ENCODE data around the gene ITPR1. TPM values are rescaled to one million over a fixed set of nuclear protein-coding genes. Genes with fewer than 3 reads are reported as not detected.

The ITPR1 gene
- total RNA-seq, 1 experiment from 2014 or later: 5.8 TPM

DNA sequence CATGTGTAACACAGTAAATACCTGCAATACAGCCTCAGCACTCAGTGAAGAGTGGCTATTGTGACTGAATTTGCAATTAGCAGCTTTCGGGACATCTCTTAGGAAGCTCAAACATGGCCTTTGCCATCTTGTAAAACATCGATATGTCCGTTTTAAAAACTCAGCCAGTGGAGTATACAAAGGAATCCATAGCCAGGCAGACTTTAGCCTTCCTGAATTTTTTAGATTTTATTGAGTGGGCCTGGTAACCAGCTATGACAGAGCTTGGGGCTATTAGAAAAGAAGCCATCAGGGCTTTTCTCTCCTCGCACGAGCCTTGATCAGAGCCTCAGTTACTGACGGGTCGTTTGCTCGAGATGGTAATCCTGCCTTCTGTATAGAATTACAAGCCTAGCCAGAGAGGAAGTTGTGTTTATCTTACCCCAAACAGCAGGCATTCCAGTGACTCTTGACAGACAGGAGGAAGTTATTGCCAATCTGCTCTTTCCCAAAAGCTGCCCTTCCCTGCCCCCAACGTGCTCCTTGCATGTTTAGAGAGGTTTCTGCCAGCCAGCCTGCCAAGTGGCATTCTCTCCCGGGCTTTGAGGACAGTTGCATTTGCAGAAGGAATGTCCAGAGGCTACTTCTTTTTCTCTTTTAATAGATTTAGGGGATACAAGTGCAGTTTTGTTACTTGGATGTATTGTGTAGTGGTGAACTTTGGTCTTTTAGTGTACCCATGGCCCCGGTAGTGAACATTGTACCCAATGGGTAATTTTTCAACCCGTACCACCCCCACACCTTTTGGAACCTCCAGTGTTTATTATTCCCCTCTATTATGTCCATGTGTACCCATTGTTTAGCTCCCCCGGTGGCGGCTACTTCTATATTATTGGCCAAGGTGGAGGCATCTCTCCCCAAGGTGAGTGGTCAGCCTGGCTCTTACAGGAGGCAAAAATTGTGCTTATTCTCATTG is 40.6 kb downstream of the ITPR1 start:
- DNase-seq (ENCODE audit: low spot score): peak; percentile 31

DNA sequence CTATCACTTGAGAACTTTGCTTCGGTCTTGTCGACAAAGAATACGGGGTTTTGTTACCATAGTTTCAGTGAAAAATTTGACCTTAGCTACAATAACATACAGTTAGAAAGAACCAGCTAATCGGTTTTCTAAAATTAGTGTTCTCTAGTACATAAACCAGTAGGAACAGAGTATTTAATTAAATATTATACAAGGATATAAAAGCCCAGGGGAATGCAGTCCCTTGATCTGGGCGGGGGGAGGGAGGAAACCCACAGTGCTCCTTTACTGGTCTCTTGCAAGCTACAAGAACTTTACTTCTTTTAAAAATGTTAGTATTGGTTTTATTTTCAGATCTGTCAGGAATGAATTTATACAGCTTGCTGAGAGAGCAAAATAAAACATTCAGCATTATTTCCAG is 41.8 kb downstream of the ITPR1 start:
- no peak for DNase-seq (ENCODE audit: low spot score)

DNA sequence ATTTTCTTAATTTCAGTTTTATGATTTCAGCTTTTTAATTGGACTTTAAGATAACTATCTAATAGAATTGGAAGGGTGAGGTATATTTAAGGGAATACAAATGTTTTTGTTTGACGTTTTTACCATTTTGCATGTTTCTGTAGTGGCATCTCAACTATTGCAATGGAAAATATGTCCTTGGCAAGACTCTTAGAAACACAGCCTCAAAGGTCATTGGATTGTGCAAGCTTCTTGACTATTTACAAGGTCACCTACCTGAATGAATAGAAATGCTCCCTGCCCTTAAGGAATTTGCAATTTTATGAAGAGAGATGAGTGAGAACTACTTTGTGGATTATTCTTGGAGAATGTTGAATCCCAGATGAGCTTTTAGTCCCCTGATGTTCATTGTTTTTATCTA is 43.1 kb downstream of the ITPR1 start:
- DNase-seq (ENCODE audit: low spot score): no peak

DNA sequence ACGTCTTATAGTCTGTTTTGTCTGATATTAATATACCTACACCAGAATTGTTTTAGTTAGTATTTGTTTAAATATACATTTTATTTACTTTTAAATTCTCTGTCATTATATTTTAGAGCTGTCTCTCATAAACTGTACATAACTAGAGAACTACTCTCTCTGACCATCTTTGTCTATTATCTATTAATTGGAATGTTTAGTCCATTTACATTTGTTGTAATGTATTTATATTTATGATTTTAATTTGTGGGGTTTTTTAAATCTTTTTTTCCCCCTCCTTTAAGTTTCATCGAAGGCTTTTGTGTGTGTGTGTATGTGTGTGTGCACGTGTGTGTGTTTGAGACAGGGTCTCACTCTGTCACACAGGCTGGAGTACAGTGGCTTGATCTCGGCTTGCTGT is 47.1 kb downstream of the ITPR1 start:
- no peak for DNase-seq (ENCODE audit: low spot score)

DNA sequence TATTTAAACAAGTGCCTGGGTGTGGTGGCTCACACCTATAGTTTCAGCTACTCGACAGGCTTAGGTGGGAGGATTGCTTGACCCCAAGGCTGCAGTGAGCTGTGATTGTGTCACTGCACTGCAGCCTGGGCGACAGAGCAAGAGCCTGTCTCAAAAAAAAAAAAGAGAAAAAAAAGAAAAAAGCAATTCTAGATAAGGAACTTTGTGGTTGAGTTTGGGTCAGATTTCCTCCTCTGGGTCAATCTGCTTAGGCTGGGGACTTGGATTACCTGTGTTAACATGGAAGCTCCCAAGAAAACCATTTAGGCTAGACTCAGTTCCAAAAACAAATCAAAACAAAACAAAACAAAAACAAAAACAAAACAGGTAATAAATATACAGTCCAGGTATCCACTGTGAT is 50.0 kb downstream of the ITPR1 start:
- no peak for DNase-seq (ENCODE audit: low spot score)

DNA sequence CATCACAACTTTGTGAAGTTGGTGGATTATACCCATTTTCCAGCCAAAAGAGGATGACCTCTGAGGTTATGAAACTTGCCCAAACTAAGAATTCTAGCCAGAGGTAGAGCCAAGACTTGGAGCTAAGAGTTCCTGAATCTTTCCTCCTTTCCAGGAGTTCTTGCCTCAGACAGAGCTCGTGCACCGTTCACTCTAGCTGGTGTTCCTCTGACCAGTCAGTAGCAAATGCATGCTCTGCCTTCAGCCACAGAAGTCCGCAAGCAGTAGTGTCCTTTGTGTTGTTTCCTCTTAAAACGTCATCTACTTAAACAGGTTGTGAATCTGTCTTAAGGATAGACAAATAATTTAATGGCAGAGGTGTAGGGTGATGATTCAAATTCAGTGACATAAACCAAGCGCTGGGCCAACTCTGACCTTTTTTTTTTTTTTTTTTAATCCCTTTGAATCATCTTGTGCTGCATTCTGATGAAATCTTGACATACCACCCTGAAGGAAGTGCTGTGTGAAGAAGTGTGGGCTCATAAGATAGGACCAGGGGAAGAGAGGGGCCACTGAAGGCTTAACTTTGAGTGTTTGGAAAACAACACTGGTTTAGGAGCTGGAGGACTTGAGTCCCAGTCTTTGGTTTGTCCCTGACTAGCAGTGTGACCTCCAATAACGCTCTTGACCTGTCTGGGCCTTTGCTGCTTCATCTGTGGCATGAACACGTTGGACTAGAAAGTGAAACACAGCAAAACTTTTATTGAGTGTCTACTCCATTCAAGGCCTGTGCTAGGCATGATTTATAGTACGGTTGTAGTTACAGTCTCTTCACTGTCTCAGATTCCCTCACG is 53.4 kb downstream of the ITPR1 start:
- no peak for DNase-seq (ENCODE audit: low spot score)

DNA sequence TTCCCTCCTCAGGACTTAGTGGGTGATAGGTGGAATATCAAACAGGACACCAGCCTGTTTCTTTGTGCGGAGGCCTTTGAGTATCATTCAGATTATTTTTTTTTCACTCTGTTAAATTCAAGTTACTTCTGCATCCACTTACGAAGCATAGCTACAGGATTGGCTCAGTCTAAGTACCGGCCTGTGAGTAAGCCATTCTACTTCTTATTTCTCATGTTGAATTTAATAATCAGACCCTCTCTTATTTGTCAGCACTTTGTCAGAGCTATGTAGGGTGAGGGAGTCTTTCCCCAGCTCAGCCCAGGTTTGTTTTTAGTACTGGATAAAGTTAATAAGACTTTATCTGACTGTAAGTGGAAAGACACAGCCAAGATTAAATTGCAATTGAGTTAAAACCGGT is 54.7 kb downstream of the ITPR1 start:
- no peak for DNase-seq (ENCODE audit: low spot score)

DNA sequence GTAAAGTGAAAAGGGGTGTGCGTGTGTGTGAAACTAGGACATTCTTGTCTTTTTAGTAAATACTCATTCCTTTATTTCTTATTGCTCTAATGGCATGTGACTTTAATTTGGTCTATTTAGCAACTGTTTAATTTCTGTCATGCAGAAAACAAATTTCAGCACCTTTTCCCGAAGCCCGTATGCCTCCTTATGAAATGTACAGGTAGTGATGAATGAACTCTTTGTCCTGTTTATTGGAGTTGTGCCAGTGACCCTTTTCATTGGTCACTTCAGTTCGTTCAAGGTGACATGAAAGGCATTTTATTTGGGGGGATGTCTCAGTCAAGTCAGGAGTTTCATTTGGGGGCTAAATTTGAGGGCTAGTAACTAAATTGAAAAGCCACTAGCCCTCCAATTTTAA is 55.2 kb downstream of the ITPR1 start:
- no peak for DNase-seq (ENCODE audit: low spot score)

DNA sequence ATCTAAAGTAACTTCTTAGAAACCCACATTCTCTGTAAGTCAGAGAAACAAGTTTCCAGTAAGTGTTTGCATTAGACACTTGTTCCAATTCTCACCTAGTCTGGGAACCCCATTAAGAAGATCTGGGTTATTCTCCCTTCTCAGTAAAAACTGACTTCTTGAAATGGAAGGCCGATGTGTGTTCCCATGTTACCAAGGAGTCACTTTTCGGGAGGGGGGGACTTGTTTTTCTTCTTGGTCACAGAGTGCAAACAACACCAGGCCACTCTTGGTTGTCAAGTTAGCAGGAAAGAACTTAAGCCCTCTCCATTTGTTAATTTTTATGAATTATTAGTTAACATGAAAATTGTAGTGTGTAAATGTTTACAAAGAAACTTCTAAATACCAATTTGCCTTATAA is 55.6 kb downstream of the ITPR1 start:
- DNase-seq (ENCODE audit: low spot score): no peak

DNA sequence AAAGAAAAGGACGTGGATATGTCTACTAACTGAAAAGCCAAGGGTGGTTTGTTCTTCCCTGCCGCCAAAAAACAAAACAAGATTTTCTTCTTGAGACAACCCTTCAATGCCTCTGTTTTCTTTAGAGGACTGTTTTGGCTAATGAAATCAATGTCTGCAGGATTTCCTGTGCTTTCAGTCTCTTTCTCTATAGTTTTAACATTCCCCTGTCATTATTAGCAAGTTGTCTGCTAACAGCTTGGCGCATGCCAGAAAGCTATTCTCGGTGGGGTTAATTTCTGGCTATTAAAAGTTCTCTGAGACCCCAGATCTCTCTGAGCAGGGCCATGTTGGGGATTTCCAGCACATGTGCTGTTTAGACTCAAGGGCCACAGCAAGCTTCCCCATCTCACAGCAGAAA is 56.7 kb downstream of the ITPR1 start:
- DNase-seq (ENCODE audit: low spot score): no peak

DNA sequence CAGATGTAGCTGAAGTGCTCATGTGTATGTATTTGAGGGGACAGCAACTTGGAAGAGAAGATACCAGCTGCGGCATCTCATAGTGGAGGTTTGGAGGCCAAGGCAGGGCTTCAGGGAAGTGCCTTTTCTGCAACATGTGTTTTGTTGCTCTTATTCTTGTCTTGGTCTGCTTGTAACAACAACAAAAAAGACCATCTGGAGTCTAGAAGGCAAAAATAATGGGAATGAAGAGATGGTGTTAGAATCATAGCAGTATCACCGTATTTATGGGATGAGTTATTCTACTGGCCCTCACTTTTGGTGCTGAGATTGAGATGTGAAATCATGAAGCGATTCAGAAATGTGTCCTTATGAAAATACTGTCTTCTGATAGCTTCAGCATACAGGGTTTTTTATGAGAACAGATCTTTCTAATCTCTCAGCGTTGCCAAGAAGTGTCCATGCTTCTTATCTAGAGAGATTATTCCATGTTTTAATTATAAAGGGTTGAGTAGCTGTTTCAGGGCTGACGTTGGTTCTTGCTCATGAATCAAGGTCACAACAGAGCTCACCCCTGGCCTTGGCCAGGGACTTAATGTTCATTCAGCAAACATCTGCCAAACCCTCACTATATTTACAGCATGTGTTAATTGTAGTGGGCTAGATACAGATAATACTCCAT is 58.0 kb downstream of the ITPR1 start:
- no peak for DNase-seq (ENCODE audit: low spot score)

DNA sequence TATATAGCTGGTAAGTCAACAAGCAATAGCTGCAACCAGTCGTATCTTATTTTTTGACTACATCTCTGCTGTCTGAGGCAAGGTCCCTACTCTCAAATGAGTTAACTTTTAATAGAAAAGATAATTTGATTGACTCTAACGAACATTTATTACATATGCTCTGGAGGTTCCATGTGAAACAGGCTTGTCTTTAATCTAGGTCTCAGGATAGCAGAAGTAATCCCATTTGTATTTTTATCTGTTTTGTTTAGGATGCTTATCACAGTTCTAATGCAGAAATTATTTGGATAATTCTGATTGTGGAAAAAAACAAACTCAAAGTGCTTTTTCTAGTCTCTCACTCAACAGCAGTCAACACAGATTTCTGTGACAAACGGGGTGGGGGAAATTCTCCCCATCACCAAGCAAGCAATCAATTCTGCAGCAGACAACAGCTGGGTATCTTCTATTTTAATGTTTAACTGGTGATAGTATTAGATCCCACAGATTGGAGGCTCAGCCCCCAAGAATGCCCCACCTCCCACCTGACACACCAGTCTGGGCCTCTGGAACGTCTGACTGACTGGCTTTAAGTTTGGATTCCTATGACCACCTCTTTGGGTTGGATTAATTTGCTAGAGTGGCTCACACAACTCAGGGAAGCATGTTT is 58.8 kb downstream of the ITPR1 start:
- DNase-seq (ENCODE audit: low spot score): no peak

DNA sequence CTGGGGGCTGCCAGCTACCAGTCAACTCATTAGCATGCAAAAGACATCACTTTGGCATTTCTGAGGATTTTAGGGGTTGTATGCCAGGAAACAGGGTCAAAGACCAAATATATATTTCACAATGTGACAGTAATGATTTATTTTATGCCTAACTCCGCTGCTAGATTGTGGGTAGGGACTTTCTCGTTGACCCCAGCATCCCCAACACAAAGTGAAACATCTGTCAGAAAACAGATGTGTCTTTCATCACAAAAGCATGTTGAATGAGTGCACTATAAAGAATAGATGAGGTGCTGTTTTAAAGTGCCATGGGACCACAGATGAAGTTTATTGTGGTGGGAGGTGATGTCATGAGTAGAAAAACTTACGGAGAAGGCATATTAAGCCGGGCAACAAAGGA is 59.7 kb downstream of the ITPR1 start:
- no peak for DNase-seq (ENCODE audit: low spot score)

DNA sequence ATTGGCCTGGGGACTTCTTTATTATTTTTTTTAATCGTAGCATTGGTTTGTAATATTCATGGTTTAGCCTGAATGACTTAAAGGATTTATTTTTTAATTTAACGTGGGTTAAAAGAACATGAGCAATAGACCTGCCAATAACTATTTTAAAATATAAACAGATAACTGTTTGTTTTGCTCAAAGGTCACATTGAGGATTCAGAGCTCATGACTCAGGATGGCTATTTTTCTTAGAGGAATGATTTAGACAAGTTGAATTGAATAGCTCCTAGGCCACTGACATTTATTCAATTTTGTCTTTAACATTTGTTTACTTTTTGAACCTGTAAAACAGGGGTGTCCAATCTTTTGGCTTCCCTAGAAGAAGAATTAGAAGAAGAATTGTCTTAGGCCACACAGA is 68.5 kb downstream of the ITPR1 start:
- DNase-seq (ENCODE audit: low spot score): no peak

DNA sequence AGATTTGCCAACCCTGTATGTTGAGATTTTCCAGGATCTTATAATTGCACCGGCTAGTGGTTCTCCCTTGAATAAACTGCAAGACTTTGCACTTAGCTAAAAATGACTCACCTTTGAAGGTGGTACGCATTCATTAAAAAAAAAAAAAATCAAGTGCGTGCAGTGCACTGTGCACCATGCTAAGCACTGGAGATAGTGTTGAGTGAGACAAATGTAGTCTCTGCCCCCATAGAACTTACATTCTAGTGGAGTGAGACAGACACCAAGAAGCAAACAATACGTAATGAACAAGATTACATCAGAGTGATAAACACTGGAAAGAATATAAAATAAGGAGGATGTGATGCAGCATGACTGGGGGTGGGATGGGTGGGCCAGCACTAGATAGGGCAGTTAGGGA is 69.4 kb downstream of the ITPR1 start:
- no peak for DNase-seq (ENCODE audit: low spot score)

DNA sequence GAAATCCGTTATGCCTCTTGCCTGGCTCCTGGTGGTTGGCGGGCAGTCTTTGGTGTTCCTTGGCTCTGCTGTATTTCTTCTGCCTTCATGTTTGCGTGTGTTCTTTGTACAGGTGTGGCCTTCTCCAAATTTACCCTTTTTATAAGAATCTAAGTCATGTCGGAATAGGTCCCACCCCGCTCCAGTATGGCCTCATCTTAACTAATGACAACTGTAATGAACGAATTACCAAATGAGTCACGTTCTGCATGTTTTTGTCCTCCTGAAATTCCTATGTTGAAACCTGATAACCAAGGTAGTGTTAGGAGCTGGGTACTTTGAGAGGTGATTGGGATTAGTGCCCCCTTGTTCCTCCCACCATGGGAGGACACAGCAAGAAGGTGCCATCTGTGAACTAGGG is 71.1 kb downstream of the ITPR1 start:
- DNase-seq (ENCODE audit: low spot score): no peak

DNA sequence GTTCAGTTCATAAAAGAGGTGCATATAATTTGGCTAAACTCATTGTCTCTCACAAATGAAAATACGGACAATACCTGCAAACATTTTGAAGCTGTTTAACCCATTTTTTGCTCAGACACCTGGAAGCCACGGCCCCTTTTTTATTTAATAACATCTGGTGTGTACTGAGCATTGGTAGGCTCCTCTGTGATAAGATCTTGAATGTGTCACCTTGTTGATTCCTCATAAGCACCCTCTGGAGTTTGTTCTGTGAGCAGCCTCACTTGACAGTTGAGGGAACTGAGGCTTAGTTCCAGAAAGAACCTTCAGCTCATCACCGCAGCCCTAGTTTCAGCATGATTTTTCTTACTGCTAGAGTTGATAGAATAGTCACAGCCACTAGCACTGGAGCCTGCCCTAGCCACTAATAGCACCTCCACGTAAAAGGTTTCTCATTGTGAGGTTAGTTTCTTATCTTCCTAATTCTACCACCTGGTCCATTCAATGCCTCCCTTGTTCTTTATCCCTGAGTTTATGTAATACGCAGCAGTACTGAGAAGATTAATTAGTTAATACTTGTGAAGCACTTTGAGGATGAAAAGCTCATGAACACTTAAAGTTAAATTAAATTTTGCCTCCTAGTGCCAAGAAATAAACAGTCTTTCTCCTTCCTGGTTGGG is 71.9 kb downstream of the ITPR1 start:
- no peak for DNase-seq (ENCODE audit: low spot score)

DNA sequence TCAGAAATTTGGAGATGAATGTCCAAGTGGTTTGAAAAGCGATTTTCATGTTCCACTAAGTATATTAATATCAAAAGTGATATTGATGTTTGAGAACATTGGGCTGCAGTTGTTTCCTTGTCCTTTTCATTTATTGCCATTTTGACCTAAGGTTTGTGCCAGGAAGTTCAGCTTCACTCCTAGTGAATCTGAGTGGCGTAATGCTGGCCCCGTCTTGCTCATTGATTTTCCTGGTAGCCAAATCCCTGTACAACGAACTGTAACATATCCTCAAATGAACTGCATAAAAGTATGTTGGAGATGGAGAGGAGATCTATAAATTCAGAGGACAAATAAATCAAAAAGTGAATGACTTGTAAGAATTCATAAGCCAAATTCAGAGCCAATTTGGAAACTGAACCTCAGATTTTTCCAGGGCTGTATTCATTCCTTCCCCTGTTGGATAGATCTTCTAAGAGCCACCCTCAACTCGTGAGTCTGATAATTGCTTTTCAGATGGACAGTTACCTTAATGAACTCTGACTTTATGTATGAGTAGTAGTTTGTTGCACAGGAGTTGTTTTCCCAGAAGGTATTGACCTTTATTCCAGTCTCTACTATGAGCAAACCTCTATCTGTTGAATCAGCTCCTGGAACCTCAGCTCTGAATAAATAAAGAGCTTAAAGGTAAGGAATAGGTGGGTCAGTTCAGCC is 72.8 kb downstream of the ITPR1 start:
- DNase-seq (ENCODE audit: low spot score): no peak

DNA sequence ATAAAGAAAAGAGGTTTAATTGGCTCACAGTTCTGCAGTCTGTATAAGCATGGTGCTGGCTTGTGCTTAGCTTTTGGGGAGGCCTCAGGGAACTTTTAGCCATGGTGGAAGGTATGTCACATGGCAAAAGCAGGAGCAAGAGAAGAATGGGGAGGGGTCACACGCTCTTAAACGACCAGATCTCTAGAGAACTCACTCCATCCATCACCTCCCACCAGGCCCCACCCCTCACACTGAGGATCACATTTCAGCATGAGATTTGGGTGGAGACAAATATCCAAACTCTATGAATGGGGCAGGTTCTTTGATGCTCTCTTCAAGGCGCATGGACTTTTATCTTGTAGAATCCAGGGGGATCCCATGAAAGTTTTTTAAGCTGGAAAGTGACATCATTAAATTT is 75.7 kb downstream of the ITPR1 start:
- DNase-seq (ENCODE audit: low spot score): no peak

DNA sequence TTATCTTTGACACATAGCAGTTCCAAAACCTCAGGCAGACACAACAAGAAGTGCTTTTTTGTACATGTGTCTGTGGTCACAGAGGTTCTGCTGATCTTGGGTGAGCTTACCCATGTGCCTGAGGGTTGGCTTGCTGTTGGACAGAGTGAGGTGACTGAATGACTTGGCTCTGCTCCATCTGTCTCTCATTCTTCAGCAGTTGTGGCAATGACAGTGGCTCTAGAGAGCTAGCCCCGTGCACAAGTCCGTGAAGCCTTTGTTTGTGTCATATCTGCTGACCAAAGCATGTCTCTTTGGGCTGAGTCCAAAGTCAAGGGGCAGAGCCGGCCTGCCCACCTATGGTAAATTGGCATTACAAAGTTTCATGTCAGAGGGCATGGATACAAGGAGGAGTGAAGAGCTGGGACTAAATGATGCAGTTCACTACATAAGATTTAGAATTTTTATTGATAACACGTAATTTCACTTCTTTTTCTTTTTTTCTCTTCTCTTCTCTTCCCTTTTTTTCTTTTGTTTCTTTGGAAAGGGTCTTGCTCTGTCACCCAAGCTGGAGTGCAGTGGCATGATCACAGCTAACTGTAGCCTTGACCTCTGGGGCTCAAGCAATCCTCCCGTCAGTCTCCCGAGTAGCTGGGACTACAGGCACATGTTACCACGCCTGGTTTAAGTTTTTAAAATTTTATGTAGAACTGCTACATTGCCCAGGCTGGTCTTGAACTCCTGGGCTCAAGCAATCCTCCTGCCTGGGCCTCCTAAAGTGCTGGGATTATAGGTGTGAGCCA is 77.9 kb downstream of the ITPR1 start:
- DNase-seq (ENCODE audit: low spot score): no peak
